ENCODE data around the gene C11orf52. TPM values are rescaled to one million over a fixed set of nuclear protein-coding genes. Genes with fewer than 3 reads are reported as not detected.

Gene C11orf52
- total and polyA plus RNA-seq, 2 of the 8 experiments (the other 6 are each of a cell fraction or from before 2014, with no cell fraction given), result 1.7 to 2.7 TPM

GRCh38 chr11:111925953-111926352 is 7.2 kb downstream of the C11orf52 start:
- Histone ChIP-seq H3K4me3 (ENCODE audit: extremely low read depth in 1 of 4, insufficient read depth in 2 of 4, low read depth in 3 of 4, low read length in 4 of 4) (peak overlapping the region in 2 of 4 experiments; percentile 61 to 70; a peak in 4 of 8 replicates), H3K23me2 (ENCODE audit: low read depth, low read length) (peaks cover 3% of the 10 kb centered on the region; the same call in 1 of the 2 replicates), H2BK15ac (ENCODE audit: low read length) (peak overlapping the region; percentile 72), H3K4me1 (replicated peaks in 1 of 4; ENCODE audit: control insufficient read depth in 3 of 4, insufficient read depth in 4 of 4, low read length in 3 of 4) (peaks cover 0 to 10% (median 3%) of the 10 kb centered on the region in 4 experiments; a peak in 5 of 7 replicates), H3K79me1 (ENCODE audit: low read depth, low read length) (no peaks in the 10 kb centered on the region), H3K18ac (ENCODE audit: extremely low read depth, low read length) (peak overlapping the region; percentile 91; the same call in 1 of the 2 replicates), H3K27me3 (replicated peaks in 1 of 4; ENCODE audit: control insufficient read depth in 3 of 4, extremely low read depth in 1 of 4, insufficient read depth in 3 of 4, low read length in 3 of 4) (no peaks in the 10 kb centered on the region; a peak in 1 of 7 replicates), H2BK12ac (ENCODE audit: low read depth, low read length) (peak overlapping the region; percentile 68), H2AFZ (ENCODE audit: low read length) (no peak overlapping the region), H2AK5ac (ENCODE audit: low read depth, low read length) (peak overlapping the region; percentile 88; the same call in 1 of the 2 replicates), H3K27ac (ENCODE audit: low read depth, low read length) (peak overlapping the region; percentile 75; the same call in 1 of the 2 replicates), H2BK120ac (replicated peaks; ENCODE audit: low read depth, low read length) (no peak overlapping the region), H4K8ac (ENCODE audit: extremely low read depth, insufficient read depth, low read length) (no peak overlapping the region; the same call in 1 of the 2 replicates), H3K36me3 (ENCODE audit: control insufficient read depth in 2 of 4, insufficient read depth in 4 of 4, low read length in 3 of 4) (no peaks in the 10 kb centered on the region), H3K4me2 (ENCODE audit: insufficient read depth in 1 of 2, low read depth in 2 of 2, low read length in 2 of 2) (peak overlapping the region; percentile 71 to 86), H2BK20ac (ENCODE audit: low read length) (peak overlapping the region; percentile 93; the same call in 1 of the 2 replicates), H3K4ac (replicated peaks; ENCODE audit: insufficient read length, low read depth, low read length) (peak overlapping the region; percentile 8), H3K14ac (ENCODE audit: insufficient read length) (no peak overlapping the region), H3K79me2 (ENCODE audit: control insufficient read depth in 1 of 2, insufficient read depth in 2 of 2, low read length in 2 of 2) (no peaks in the 10 kb centered on the region), H3K56ac (replicated peaks; ENCODE audit: insufficient read length, low read depth, low read length) (no peak overlapping the region), H4K91ac (replicated peaks; ENCODE audit: insufficient read length, low read length) (peak overlapping the region; percentile 52), H3K23ac (ENCODE audit: insufficient read length) (no peak overlapping the region), H2BK5ac (ENCODE audit: low read depth, low read length) (peak overlapping the region; percentile 96), H3K9me3 (ENCODE audit: insufficient read depth in 2 of 2, low read depth in 1 of 2, low read length in 1 of 2) (no peaks in the 10 kb centered on the region), H4K5ac (ENCODE audit: insufficient read length, low read depth, low read length) (no peak overlapping the region), H4K20me1 (replicated peaks in 1 of 2; ENCODE audit: control insufficient read depth in 1 of 2, insufficient read depth in 2 of 2, low read length in 2 of 2) (no peaks in the 10 kb centered on the region), H3K9ac (replicated peaks in 1 of 4; ENCODE audit: extremely low read depth in 1 of 4, low read depth in 3 of 4, low read length in 3 of 4) (no peak overlapping the region; a peak in 1 of 7 replicates)
- 86% methylated on average over 16 of the region's 16 CpGs; no CpG with 5 or more reads in 1 of the 2 experiments for WGBS, 2 experiments (ENCODE audit: extremely low coverage in 1 of 2, insufficient coverage in 1 of 2, insufficient read length in 1 of 2, insufficient replicate concordance in 2 of 2, low coverage in 1 of 2, low lambda C conversion rate in 2 of 2, missing lambda C conversion rate in 1 of 2)
- DNase-seq (ENCODE audit: low read depth in 1 of 2, low spot score in 2 of 2) (no peak), FAIRE-seq (no peak)
- ChIA-PET POLR2A (ENCODE audit: partially characterized antibody) (interaction anchor here (1.9 to 2.9 kb wide), 3 partner anchors 11 to 57 kb away, joined by 8 to 21 read pairs (median 8); partner anchors contain the start of gene DIXDC1), CTCF (ENCODE audit: partially characterized antibody) (interaction anchor here (0.5 to 25.5 kb wide), 8 partner anchors 10 to 55 kb away, joined by 3 to 565 read pairs (median 7); partner anchors contain the start of genes ALG9 and CRYAB)
- no peak for TF ChIP-seq CREB1 (IDR thresholded peaks at IDR 0.05)
- no peak for TF ChIP-seq CHD2 (IDR thresholded peaks at IDR 0.05; ENCODE audit: low read length)
- TF ChIP-seq ATF3 (IDR thresholded peaks at IDR 0.05; ENCODE audit: insufficient read depth, low read depth, low read length), result no peak
- TF ChIP-seq, protein P1, sequence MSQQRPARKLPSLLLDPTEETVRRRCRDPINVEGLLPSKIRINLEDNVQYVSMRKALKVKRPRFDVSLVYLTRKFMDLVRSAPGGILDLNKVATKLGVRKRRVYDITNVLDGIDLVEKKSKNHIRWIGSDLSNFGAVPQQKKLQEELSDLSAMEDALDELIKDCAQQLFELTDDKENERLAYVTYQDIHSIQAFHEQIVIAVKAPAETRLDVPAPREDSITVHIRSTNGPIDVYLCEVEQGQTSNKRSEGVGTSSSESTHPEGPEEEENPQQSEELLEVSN (IDR thresholded peaks at IDR 0.05), result no peak
- no peak for TF ChIP-seq HDAC2 (IDR thresholded peaks at IDR 0.05; ENCODE audit: borderline replicate concordance in 1 of 2, low read depth in 2 of 2, low read length in 2 of 2)
- TF ChIP-seq RNF2 (IDR thresholded peaks at IDR 0.05; ENCODE audit: borderline replicate concordance, low read depth, low read length, missing control alignments, poor library complexity, severe bottlenecking), result no peak
- TF ChIP-seq YY1 (IDR thresholded peaks at IDR 0.05; ENCODE audit: low read depth, low read length), result no peak
